Activated CD4-positive, alpha-beta T cell treated with anti-CD3 and anti-CD28 coated beads for 36 hours (primary cell): ENCODE measurements around the gene FBXO30. TPM values are rescaled to one million over a fixed set of nuclear protein-coding genes. Genes with fewer than 3 reads are reported as not detected.

Source experiments
- ATAC-seq: fragments of 200-7000 bp; cut with Tn5 transposase; one replicate; pipeline ENCODE4 v1.10.0; 2021; ENCODE audit warnings: mild to moderate bottlenecking, moderate library complexity
- CTCF ChIA-PET: fragments of 350-600 bp; sonication (Branson Sonifier 250); formaldehyde crosslinking; loops from one replicate; lab custom pipeline; 2021; ENCODE audit warnings: antibody characterized with exemption; lab: Charles Lee
- POLR2A ChIA-PET: fragments of 350-600 bp; sonication (Branson Sonifier 250); formaldehyde crosslinking; loops from one replicate; lab custom pipeline; 2021; ENCODE audit warnings: antibody characterized with exemption, inconsistent platforms; lab: Charles Lee
- DNase-seq: peaks from one replicate; pipeline ENCODE4 v3.0.0-alpha.2; 2020
- H3K27ac Mint-ChIP-seq: one replicate; pipeline ENCODE4 v1.8.0; 2021; ENCODE audit warnings: mixed read lengths
- H3K27me3 Mint-ChIP-seq: one replicate; pipeline ENCODE4 v1.8.0; 2021; ENCODE audit warnings: mixed read lengths
- H3K36me3 Mint-ChIP-seq: one replicate; pipeline ENCODE4 v1.8.0; 2021; ENCODE audit warnings: low read depth, mixed read lengths
- H3K4me1 Mint-ChIP-seq: one replicate; pipeline ENCODE4 v1.8.0; 2021; ENCODE audit warnings: mixed read lengths
- H3K4me3 Mint-ChIP-seq: one replicate; pipeline ENCODE4 v1.8.0; 2021; ENCODE audit warnings: mild to moderate bottlenecking, moderate library complexity, mixed read lengths
- H3K9me3 Mint-ChIP-seq: one replicate; pipeline ENCODE4 v1.8.0; 2021; ENCODE audit warnings: low read depth, mixed read lengths
- intact Hi-C, 2 experiments: fragments of 100-400 bp; cut with DNase I in 1 of 2; cut with micrococcal nuclease in 1 of 2; formaldehyde crosslinking; loops; one replicate each; pipeline versions ENCODE4 v1.14.2 to v1.15.1; 2022 to 2024; cut with DNase I, micrococcal nuclease
- total RNA-seq, 2 experiments: library from RNA; stranded (reverse); gene quantifications; one replicate each; pipeline ENCODE4 v1.2.3, GENCODE V29; 2021

FBXO30 gene, protein sequence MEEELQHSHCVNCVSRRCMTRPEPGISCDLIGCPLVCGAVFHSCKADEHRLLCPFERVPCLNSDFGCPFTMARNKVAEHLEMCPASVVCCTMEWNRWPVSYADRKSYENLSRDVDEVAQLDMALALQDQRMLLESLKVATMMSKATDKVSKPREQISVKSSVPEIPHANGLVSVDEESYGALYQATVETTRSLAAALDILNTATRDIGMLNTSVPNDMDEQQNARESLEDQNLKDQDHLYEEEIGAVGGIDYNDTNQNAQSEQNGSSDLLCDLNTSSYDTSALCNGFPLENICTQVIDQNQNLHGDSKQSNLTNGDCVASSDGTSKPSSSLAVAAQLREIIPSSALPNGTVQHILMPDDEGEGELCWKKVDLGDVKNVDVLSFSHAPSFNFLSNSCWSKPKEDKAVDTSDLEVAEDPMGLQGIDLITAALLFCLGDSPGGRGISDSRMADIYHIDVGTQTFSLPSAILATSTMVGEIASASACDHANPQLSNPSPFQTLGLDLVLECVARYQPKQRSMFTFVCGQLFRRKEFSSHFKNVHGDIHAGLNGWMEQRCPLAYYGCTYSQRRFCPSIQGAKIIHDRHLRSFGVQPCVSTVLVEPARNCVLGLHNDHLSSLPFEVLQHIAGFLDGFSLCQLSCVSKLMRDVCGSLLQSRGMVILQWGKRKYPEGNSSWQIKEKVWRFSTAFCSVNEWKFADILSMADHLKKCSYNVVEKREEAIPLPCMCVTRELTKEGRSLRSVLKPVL
- 1 to 10 TPM; 2.3 to 2.8 TPM for total RNA-seq

DNA sequence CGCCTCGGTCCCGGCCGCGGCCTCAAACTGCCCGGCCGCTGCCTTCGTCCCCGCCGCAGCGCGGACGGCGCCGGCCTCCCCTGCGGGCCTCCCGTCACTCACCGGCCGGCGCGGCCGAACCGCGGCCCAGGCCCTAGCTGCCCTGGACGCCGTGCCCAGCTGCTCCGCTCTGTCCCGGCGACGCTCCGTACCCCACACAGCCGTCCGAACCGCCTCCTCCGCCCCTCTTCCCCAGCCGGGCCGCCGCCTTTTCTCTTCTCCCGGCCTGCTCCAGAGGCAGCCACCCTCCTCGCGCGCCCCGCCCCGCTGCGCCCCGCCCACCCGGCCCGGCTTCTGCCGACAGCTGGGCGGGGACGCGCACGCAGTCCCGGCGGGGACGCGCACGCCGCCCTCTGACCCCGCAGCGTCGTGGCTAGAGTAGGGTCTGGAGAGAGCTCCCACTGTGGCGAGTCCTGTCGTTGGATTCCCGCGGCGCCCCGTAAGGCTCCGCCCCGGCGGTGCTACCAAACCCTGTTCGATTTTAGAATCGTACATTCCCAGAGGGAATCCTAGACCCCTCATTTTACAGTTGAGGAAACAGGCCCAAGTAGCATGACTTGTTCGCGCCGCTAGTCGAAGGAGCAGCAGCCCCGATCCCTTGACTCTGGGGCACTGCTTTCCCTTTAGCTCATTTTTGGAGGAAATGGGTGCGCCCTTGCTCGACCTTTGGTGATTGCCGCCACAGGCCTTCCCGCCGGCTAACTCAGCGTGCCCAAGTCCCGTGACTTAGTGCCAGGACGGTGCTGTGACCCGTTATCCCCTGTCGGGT, at the start of gene FBXO30:
Gene FBXO30, minus strand, starts transcription at position 295 of the 808 bp plus-strand sequence. CDS start 8,390 bp downstream, outside the sequence.
- ChIA-PET POLR2A (interaction anchor here (0.5 to 1.8 kb wide), 4 partner anchors 79 to 1214 kb away, joined by 3 to 9 read pairs (median 6); partner anchors contain the start of genes EPM2A and SHPRH), CTCF (interaction anchor here (0.7 to 1.4 kb wide), 3 partner anchors 78 to 181 kb away, joined by 3 read pairs; partner anchors contain the start of gene EPM2A)
- H3K4me1 Mint-ChIP-seq, result peaks cover 37% of the 10 kb centered on the region

DNA sequence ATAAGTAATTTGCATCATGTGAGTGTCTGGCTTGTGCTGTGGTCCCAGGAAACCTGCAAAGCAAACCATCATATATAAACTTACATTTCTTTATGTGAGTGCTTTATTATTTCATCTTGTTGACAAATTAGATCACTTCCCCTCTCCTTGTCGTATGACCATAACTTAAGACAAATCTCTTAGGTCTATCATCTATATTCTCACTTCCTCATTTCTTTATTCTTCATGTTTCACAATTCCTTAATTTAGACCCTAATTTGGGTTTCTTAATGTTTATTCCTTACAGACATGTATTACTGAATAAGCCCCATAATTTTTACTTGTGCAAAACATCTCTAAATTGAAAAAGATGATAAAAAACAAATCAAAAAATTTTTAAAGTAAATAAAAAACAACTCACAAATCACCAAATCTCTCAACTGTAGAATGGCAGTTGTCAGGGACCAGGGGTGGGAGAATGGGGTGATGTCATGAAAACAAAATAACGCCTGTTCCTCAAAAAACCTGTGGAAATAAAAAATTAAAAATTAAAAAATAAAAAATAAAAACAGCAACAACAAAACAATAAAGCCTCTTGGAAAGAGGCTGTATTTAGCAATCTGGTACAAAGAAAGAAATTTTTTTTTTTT, 49.5 kb upstream of the FBXO30 start:
- DNase-seq (no peak), ATAC-seq (no peak)
- H3K4me1 Mint-ChIP-seq, result peaks cover 29% of the 10 kb centered on the region
- H3K9me3 Mint-ChIP-seq, result peaks cover 3% of the 10 kb centered on the region
- ChIA-PET POLR2A (no interaction called here), CTCF (interaction anchor here (0.6 kb wide), 1 partner anchor 37 kb away, joined by 3 read pairs; no protein-coding TSS in a partner anchor)
- intact Hi-C loops, result no loop called here
- peaks cover 9% of the 10 kb centered on the region for H3K36me3 Mint-ChIP-seq
- no peak overlapping the region for H3K27ac Mint-ChIP-seq
- H3K4me3 Mint-ChIP-seq, result no peak overlapping the region
- H3K27me3 Mint-ChIP-seq, result no peaks in the 10 kb centered on the region

More for the DNA sequence above, at the start of gene FBXO30:
- no peaks in the 10 kb centered on the region for H3K27me3 Mint-ChIP-seq
- H3K36me3 Mint-ChIP-seq, result peaks cover 2% of the 10 kb centered on the region
- intact Hi-C loops, result loop anchor here (1.0 to 10.0 kb wide), 10 partner anchors 79 to 1660 kb away; partner anchors contain the start of genes EPM2A (in 2 of the 2), SHPRH (in 2 of the 2), STX11 (in 1 of the 2) and STXBP5 (in 1 of the 2)
- peak within 1 kb of the TSS; percentile 89 for H3K27ac Mint-ChIP-seq
- peak within 1 kb of the TSS; percentile 89 for H3K4me3 Mint-ChIP-seq
- ATAC-seq (peak; percentile 77), DNase-seq (peak; percentile 90)
- no peaks in the 10 kb centered on the region for H3K9me3 Mint-ChIP-seq

DNA sequence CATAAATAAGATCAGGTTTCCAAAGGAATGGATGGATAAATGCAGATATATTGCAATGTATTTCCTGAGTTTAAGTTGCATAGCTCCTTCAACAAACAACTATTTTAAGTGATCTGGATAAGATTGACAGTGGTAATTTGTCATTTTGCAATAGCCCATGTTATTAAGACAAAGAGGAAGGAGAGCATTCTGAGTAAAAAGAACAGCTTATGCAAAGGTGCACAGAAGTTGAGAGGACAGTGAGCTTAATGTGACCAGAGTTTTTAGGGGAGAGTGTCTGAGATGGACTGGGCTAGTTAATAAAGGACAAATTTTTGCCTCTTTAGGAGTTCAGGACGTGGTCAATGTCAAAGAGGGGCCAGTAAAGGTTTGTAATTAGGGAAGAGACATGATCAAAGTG, 48.8 kb upstream of the FBXO30 start:
- H3K9me3 Mint-ChIP-seq, result peaks cover 3% of the 10 kb centered on the region
- H3K27me3 Mint-ChIP-seq, result no peaks in the 10 kb centered on the region
- POLR2A ChIA-PET, result no interaction called here
- H3K4me1 Mint-ChIP-seq, result peaks cover 29% of the 10 kb centered on the region
- intact Hi-C loops, result no loop called here
- H3K36me3 Mint-ChIP-seq, result peaks cover 9% of the 10 kb centered on the region
- no peak overlapping the region for H3K27ac Mint-ChIP-seq
- ATAC-seq (no peak), DNase-seq (no peak)
- CTCF ChIA-PET, result interaction anchor here (0.5 to 0.6 kb wide), 2 partner anchors 36 to 1627 kb away, joined by 3 to 4 read pairs; no protein-coding TSS in a partner anchor
- no peak overlapping the region for H3K4me3 Mint-ChIP-seq

DNA sequence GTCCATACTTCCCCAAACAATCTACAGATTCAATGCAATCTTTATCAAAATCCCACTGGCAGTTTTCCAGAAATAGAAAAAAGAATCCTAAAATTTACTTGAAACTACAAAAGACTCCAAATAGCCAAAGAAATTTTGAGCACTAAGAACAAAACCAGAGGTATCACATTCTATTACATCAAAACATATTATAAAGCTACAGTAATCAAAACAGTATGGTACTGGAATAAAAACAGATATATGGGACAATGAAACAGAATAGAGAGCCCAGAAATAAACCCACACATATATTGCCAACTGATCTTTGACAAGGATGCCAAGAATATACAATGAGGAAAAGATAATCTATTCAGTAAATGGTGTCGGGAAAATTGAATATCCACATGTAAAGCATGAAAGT, 46.0 kb upstream of the FBXO30 start:
- Mint-ChIP-seq H3K9me3 (peaks cover 3% of the 10 kb centered on the region), H3K27me3 (no peaks in the 10 kb centered on the region), H3K36me3 (peaks cover 9% of the 10 kb centered on the region), H3K27ac (no peak overlapping the region), H3K4me3 (no peak overlapping the region), H3K4me1 (peaks cover 8% of the 10 kb centered on the region)
- ATAC-seq (no peak), DNase-seq (no peak)
- intact Hi-C loops, result no loop called here
- ChIA-PET CTCF (no interaction called here), POLR2A (no interaction called here)

DNA sequence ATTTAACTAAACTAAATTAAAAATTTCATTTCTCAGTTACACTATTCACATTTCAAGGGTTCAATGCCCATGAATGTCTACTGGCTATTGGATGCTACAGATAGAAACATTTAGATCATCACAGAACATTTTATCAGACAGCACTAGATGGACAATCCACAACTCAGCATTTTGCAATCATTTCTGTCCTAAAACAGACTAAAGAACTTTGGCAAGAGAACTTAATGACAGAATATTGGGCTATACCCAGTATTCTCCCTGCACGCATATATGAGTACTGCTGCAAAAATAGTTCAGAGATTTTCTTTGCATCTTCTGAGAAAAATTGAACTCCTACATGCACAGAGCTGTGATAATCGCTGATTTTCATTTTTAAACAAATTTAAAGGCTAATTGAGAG, 36.1 kb upstream of the FBXO30 start:
- Mint-ChIP-seq H3K4me1 (no peaks in the 10 kb centered on the region), H3K4me3 (no peak overlapping the region)
- POLR2A ChIA-PET, result no interaction called here

DNA sequence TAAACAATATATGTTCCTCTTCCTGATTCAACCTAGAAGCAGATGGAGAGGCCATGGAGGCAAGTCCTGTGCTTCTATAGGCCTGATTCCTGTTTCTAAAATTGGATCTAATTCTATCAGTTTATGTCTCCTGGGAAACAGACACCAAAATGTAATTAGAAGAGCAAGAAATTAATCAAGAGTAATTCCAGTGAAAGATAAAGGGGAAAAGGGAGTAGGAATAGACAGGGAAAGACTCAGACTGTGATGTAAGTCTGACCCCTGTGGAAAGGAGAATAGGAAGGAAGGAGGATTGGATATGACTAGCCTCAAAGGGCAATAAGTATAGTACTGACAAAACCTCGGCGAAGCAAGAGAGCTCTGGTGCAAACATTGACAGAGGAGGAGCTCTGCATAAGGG, 33.9 kb upstream of the FBXO30 start:
- no peaks in the 10 kb centered on the region for H3K36me3 Mint-ChIP-seq
- H3K27ac Mint-ChIP-seq, result no peak overlapping the region
- DNase-seq (no peak), ATAC-seq (no peak)
- no peaks in the 10 kb centered on the region for H3K9me3 Mint-ChIP-seq
- ChIA-PET POLR2A (no interaction called here), CTCF (interaction anchor here (1.7 kb wide), 1 partner anchor 11 kb away, joined by 5 read pairs; no protein-coding TSS in a partner anchor)
- no peaks in the 10 kb centered on the region for H3K27me3 Mint-ChIP-seq
- intact Hi-C loops, result no loop called here
- H3K4me1 Mint-ChIP-seq, result no peaks in the 10 kb centered on the region
- no peak overlapping the region for H3K4me3 Mint-ChIP-seq

More for the DNA sequence above, 36.1 kb upstream of the FBXO30 start:
- Mint-ChIP-seq H3K27ac (no peak overlapping the region), H3K27me3 (no peaks in the 10 kb centered on the region), H3K36me3 (no peaks in the 10 kb centered on the region), H3K9me3 (no peaks in the 10 kb centered on the region)
- intact Hi-C loops, result no loop called here
- CTCF ChIA-PET, result no interaction called here
- DNase-seq (no peak), ATAC-seq (no peak)

DNA sequence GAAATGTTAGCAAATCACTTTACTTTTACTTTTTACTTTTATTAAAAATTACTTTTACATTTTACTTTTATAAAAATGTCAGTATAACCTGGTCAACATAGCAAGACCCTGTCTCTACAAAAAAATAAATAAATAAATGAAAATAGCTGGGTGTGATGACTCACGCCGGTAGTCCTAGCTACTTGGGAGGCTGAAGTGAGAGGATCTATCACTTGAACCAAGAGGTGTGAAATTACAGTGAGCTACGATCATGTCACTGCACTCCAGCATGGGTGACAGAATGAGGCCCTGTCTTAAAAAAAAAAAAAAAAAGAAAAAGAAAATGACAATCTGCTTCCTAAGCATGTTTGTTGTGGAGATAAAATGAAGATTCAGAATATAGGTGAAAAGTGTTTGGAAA, 31.0 kb upstream of the FBXO30 start:
- intact Hi-C loops, result no loop called here
- no peak for ATAC-seq
- POLR2A ChIA-PET, result no interaction called here
- Mint-ChIP-seq H3K4me1 (no peaks in the 10 kb centered on the region), H3K27me3 (no peaks in the 10 kb centered on the region), H3K27ac (no peak overlapping the region), H3K9me3 (no peaks in the 10 kb centered on the region), H3K4me3 (no peak overlapping the region), H3K36me3 (no peaks in the 10 kb centered on the region)
- CTCF ChIA-PET, result no interaction called here
- DNase-seq, result no peak

DNA sequence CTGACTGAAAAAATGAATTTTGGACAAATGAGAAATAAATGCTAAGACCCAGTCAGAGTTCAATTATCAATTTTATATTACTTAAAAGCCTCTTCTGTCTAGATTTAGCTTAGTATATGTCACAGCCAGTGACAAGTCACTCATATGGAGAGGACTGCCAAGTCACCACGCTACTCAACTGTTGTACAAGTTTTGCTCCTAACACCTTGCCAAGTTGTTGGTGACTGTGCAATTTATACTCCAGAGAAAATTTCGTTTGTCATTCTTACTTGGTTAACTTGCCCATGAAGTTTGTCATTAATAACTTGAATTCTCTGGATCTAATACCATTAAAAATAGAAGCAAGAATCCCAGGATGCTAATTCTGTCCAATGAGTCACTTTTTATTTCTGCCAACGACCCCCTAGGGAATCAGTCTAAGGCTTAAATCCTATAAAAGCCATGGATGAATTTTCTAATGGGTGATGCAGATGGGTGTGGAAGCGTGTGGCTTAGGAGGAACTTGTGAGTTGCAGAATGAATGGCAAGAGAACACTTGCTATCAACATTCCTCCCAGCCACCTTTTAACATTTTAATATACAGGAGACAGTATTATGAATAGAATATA, 30.4 kb upstream of the FBXO30 start:
- POLR2A ChIA-PET, result no interaction called here
- H3K36me3 Mint-ChIP-seq, result no peaks in the 10 kb centered on the region
- CTCF ChIA-PET, result no interaction called here
- no peaks in the 10 kb centered on the region for H3K27me3 Mint-ChIP-seq
- ATAC-seq (no peak), DNase-seq (no peak)
- no peak overlapping the region for H3K4me3 Mint-ChIP-seq
- intact Hi-C loops, result no loop called here
- H3K9me3 Mint-ChIP-seq, result no peaks in the 10 kb centered on the region
- no peak overlapping the region for H3K27ac Mint-ChIP-seq
- H3K4me1 Mint-ChIP-seq, result no peaks in the 10 kb centered on the region

DNA sequence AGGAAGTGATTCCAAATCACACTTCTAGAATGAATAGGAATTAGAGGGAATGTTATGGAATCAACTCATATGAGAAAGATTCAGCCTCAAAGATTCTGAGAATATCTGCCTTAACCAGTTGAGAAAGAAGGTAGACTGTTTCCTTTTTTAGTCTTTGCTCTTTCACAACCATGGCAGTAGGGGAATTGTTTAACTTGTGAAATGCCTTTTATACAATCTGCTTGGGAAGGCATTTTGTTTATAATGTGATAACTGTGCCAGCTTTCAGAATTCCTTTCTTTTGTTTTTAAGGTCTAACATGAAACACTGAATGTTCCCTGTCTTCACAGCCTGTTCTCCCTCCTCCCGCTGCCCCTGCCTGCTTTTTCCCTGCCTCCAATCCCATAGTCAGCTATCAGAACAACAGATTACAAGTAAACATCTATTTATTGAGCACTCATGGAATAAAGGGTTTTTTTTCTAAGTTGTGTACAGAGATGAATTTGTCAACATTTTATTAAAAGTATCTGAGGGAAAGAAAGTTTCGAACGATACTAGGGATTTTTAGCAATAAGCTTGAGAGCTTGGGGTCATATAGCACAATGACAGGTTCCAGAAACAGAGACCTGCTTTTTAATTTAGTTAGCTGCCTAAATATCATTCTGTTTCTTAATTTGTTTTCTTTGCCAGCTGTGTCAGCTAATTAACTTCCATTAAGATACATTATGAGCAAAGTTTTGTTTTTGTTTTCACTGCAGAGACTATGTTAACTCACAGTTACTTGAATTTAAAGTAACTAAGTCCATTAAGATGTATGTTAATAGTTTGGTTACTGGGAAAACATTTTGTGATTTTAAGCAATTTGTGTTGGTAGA, 28.3 kb upstream of the FBXO30 start:
- H3K27ac Mint-ChIP-seq, result no peak overlapping the region
- H3K4me3 Mint-ChIP-seq, result no peak overlapping the region
- CTCF ChIA-PET, result interaction anchor here (0.6 kb wide), 1 partner anchor 106 kb away, joined by 3 read pairs; no protein-coding TSS in a partner anchor
- DNase-seq, result no peak
- H3K36me3 Mint-ChIP-seq, result peaks cover 2% of the 10 kb centered on the region
- intact Hi-C loops, result no loop called here
- no peaks in the 10 kb centered on the region for H3K4me1 Mint-ChIP-seq
- no peaks in the 10 kb centered on the region for H3K9me3 Mint-ChIP-seq
- no peak for ATAC-seq
- no peaks in the 10 kb centered on the region for H3K27me3 Mint-ChIP-seq
- POLR2A ChIA-PET, result no interaction called here

DNA sequence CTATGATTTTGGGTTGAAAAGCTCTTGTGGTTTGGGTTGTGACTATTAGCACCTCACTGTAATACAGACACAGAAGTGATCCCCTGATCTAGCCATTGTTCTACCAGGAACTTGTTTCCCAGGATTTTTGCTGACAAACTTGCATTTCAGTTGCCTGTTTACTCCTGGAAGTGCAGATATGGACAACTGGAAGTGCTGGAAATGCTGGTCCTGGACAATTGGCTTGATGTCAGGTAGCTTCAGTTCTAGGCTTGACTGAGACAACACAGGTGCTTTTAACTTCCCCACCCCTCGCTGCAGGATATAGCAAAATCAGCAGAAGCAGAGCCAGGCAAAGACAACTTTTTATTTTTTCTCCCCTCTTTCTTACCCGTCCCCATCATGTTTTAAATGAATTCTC, 27.1 kb upstream of the FBXO30 start:
- H3K4me3 Mint-ChIP-seq, result no peak overlapping the region
- H3K4me1 Mint-ChIP-seq, result no peaks in the 10 kb centered on the region
- no peaks in the 10 kb centered on the region for H3K27me3 Mint-ChIP-seq
- no peak for ATAC-seq
- H3K9me3 Mint-ChIP-seq, result no peaks in the 10 kb centered on the region
- H3K27ac Mint-ChIP-seq, result no peak overlapping the region
- intact Hi-C loops, result no loop called here
- ChIA-PET POLR2A (no interaction called here), CTCF (no interaction called here)
- H3K36me3 Mint-ChIP-seq, result peaks cover 2% of the 10 kb centered on the region
- DNase-seq, result no peak
